OCI-LY1 (cell line): ENCODE data around the gene TNS4.

ENCODE experiments used
- H2AFZ ChIP-seq: fragments of 200-600 bp; sonication (generic), shearing (Covaris generic); 2 replicates; pipeline ENCODE4 v1.6.0; 2014; ENCODE audit warnings: antibody characterized with exemption, mild to moderate bottlenecking, low read length
- H3F3A ChIP-seq: fragments of 200-600 bp; sonication (generic), shearing (Covaris generic); 2 replicates; pipeline ENCODE4 v1.6.0; 2014; ENCODE audit warnings: mild to moderate bottlenecking, antibody characterized with exemption, low read length, moderate library complexity; ENCODE audit not compliant: insufficient read depth
- H3K27ac ChIP-seq: fragments of 200-600 bp; sonication (generic); 2 replicates; pipeline ENCODE4 v1.5.1; 2014; ENCODE audit warnings: low read length, mixed run types, mild to moderate bottlenecking, low read depth; ENCODE audit not compliant: poor library complexity, severe bottlenecking
- H3K27me3 ChIP-seq: fragments of 200-600 bp; sonication (generic); 2 replicates; pipeline ENCODE4 v1.6.0; 2014; ENCODE audit warnings: antibody characterized with exemption, mild to moderate bottlenecking, low read length, moderate library complexity; ENCODE audit not compliant: insufficient read depth
- H3K36me3 ChIP-seq: fragments of 200-600 bp; sonication (generic); 2 replicates; pipeline ENCODE4 v1.6.1; 2014; ENCODE audit warnings: mild to moderate bottlenecking, antibody characterized with exemption, low read length, moderate library complexity, mixed read lengths; ENCODE audit not compliant: insufficient read depth
- H3K4me1 ChIP-seq: fragments of 200-600 bp; sonication (generic); 2 replicates; pipeline ENCODE4 v1.5.1; 2014; ENCODE audit warnings: mild to moderate bottlenecking, low read length, moderate library complexity; ENCODE audit not compliant: insufficient read depth, severe bottlenecking
- H3K4me2 ChIP-seq: fragments of 200-600 bp; sonication (generic), shearing (Covaris generic); 2 replicates; pipeline ENCODE4 v1.6.1; 2014; ENCODE audit warnings: low read length
- H3K4me3 ChIP-seq: fragments of 200-600 bp; sonication (generic); 2 replicates; pipeline ENCODE4 v1.5.1; 2014; ENCODE audit warnings: low read length, low read depth, mild to moderate bottlenecking, mixed read lengths; ENCODE audit not compliant: poor library complexity, severe bottlenecking
- H3K79me2 ChIP-seq: fragments of 200-600 bp; shearing (Covaris generic); 2 replicates; pipeline ENCODE4 v1.6.1; 2016; ENCODE audit warnings: mixed run types, low read length, mixed read lengths; ENCODE audit not compliant: insufficient read depth
- H3K9ac ChIP-seq: fragments of 200-600 bp; sonication (generic), shearing (Covaris generic); 2 replicates; pipeline ENCODE4 v1.6.1; 2014; ENCODE audit warnings: mild to moderate bottlenecking, low read length, mixed read lengths
- H3K9me2 ChIP-seq: fragments of 200-600 bp; sonication (generic), shearing (Covaris generic); 2 replicates; pipeline ENCODE4 v1.6.1; 2014; ENCODE audit warnings: low read depth, mild to moderate bottlenecking, low read length, mixed read lengths
- H3K9me3 ChIP-seq: fragments of 200-600 bp; shearing (Covaris generic); 2 replicates; pipeline ENCODE4 v1.6.1; 2014; ENCODE audit warnings: low read length, mixed read lengths
- H4K20me1 ChIP-seq: fragments of 200-600 bp; sonication (generic), shearing (Covaris generic); 2 replicates; pipeline ENCODE4 v1.6.0; 2016; ENCODE audit warnings: mild to moderate bottlenecking, low read length; ENCODE audit not compliant: insufficient read depth
- EZH2 ChIP-seq: fragments of 200-600 bp; sonication (generic), shearing (Covaris generic); IDR thresholded peaks from 2 replicates; pipeline ENCODE4 v1.8.0; 2017; ENCODE audit warnings: borderline replicate concordance, mixed run types, mild to moderate bottlenecking, antibody characterized with exemption, low read length, moderate library complexity, mixed read lengths
- TF ChIP-seq, protein P1 (sequence below): fragments of 200-600 bp; sonication (generic), shearing (Covaris generic); IDR thresholded peaks from 2 replicates; pipeline ENCODE4 v1.5.1; 2017; ENCODE audit warnings: mild to moderate bottlenecking, antibody characterized with exemption, low read length, moderate library complexity, mixed read lengths

The TNS4 gene

DNA sequence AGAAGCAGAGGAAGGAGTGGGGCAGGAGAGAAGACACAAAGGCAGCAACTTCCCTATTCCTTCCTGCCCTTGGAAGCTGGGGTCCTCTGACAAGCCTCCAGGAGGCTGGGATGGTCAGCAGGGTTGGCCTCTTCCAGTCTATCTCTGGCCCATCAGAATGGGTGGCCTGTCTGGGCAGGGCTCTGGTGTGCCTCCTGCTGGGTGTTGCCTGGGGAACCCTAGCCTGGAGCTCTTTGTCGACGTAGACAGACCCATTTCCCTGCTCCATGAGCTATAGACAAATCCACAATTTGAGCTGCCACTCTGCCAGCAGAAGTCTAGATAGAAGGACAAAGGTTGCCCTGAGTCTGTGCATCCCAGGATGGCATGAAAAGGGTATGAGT lies 46.8 kb downstream of the TNS4 start:
- TF ChIP-seq EZH2 = no peak
- TF ChIP-seq, protein P1, sequence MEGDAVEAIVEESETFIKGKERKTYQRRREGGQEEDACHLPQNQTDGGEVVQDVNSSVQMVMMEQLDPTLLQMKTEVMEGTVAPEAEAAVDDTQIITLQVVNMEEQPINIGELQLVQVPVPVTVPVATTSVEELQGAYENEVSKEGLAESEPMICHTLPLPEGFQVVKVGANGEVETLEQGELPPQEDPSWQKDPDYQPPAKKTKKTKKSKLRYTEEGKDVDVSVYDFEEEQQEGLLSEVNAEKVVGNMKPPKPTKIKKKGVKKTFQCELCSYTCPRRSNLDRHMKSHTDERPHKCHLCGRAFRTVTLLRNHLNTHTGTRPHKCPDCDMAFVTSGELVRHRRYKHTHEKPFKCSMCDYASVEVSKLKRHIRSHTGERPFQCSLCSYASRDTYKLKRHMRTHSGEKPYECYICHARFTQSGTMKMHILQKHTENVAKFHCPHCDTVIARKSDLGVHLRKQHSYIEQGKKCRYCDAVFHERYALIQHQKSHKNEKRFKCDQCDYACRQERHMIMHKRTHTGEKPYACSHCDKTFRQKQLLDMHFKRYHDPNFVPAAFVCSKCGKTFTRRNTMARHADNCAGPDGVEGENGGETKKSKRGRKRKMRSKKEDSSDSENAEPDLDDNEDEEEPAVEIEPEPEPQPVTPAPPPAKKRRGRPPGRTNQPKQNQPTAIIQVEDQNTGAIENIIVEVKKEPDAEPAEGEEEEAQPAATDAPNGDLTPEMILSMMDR = no peak
- no peaks in the 10 kb centered on the region for H3K36me3 ChIP-seq
- H3K4me2 ChIP-seq = no peak overlapping the region
- H3K27me3 ChIP-seq = peaks cover 9% of the 10 kb centered on the region
- H2AFZ ChIP-seq = no peak overlapping the region
- no peak overlapping the region for H3K27ac ChIP-seq
- no peaks in the 10 kb centered on the region for H4K20me1 ChIP-seq
- H3K79me2 ChIP-seq = no peaks in the 10 kb centered on the region
- H3K9ac ChIP-seq = no peak overlapping the region
- no peaks in the 10 kb centered on the region for H3K9me3 ChIP-seq
- H3K4me3 ChIP-seq = no peak overlapping the region
- no peaks in the 10 kb centered on the region for H3F3A ChIP-seq
- no peaks in the 10 kb centered on the region for H3K9me2 ChIP-seq
- no peaks in the 10 kb centered on the region for H3K4me1 ChIP-seq

GRCh38 chr17:40453881-40454612 lies 47.4 kb downstream of the TNS4 start:
- Histone ChIP-seq H4K20me1 (no peaks in the 10 kb centered on the region), H3K4me3 (no peak overlapping the region), H3K4me2 (no peak overlapping the region), H3F3A (no peaks in the 10 kb centered on the region), H3K9me2 (no peaks in the 10 kb centered on the region), H3K9ac (no peak overlapping the region), H3K27me3 (peaks cover 9% of the 10 kb centered on the region), H3K9me3 (no peaks in the 10 kb centered on the region), H3K79me2 (no peaks in the 10 kb centered on the region), H3K4me1 (no peaks in the 10 kb centered on the region), H3K36me3 (no peaks in the 10 kb centered on the region), H3K27ac (no peak overlapping the region), H2AFZ (no peak overlapping the region)
- TF ChIP-seq EZH2 = no peak
- TF ChIP-seq, protein P1 = no peak

GRCh38 chr17:40452921-40453378 lies 48.5 kb downstream of the TNS4 start:
- Histone ChIP-seq H3K79me2 (no peaks in the 10 kb centered on the region), H2AFZ (no peak overlapping the region), H4K20me1 (no peaks in the 10 kb centered on the region), H3K4me2 (no peak overlapping the region), H3K4me1 (no peaks in the 10 kb centered on the region), H3K27ac (no peak overlapping the region), H3F3A (no peaks in the 10 kb centered on the region), H3K9ac (no peak overlapping the region), H3K4me3 (no peak overlapping the region), H3K9me3 (no peaks in the 10 kb centered on the region), H3K9me2 (no peaks in the 10 kb centered on the region), H3K36me3 (no peaks in the 10 kb centered on the region), H3K27me3 (peaks cover 12% of the 10 kb centered on the region)
- TF ChIP-seq, protein P1 = no peak
- no peak for TF ChIP-seq EZH2
